Measurements from ENCODE around the gene TTC9. TPM values are rescaled to one million over a fixed set of nuclear protein-coding genes. Genes with fewer than 3 reads are reported as not detected.

TTC9 gene
- total and polyA plus RNA-seq, 3 donors from 2014 or later = 1.5 to 2.4 (median 2.4) TPM

DNA sequence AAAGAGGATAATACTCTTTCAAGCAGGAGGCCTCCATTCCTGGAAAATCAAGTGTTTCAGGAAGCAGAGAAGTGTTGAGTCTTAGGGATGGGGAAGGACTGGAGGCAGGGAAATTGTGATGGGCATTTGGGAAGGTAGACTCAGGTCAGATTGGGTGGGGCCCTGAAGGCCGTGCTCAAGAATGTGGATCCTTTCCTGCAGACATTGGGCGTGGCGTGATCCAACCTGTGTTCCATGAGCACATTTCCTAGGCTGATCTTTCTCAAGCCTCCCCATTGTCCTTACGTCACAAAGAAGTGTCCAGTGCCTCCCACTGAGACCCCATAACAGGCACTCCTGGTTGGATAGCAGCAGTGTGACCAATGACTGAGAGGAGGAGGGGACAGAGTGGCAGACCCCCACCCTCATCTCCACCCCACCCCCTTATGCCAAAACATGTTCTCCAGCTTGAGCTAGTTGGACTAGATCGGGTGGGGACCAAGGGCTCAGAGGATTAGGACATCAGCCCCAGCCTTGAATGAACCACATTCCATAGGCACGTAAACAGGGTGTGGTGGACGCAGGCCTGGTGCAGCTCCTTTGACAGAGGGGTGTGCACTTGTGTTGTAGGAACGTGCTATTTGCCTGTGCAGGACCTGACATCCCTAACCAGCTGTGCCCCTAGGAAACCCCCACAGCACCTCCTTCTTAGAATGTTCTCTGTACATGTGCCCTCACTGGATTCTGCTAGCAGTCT is 76.8 kb downstream of the TTC9 start:
- no peaks in the 10 kb centered on the region for H3K9me3 ChIP-seq
- H3K27ac ChIP-seq = no peak overlapping the region
- no peaks in the 10 kb centered on the region for H3K27me3 ChIP-seq
- intact Hi-C loops (cut with DNase I; ENCODE audit: low total_unique reads) = no loop called here
- TF ChIP-seq, protein P1, sequence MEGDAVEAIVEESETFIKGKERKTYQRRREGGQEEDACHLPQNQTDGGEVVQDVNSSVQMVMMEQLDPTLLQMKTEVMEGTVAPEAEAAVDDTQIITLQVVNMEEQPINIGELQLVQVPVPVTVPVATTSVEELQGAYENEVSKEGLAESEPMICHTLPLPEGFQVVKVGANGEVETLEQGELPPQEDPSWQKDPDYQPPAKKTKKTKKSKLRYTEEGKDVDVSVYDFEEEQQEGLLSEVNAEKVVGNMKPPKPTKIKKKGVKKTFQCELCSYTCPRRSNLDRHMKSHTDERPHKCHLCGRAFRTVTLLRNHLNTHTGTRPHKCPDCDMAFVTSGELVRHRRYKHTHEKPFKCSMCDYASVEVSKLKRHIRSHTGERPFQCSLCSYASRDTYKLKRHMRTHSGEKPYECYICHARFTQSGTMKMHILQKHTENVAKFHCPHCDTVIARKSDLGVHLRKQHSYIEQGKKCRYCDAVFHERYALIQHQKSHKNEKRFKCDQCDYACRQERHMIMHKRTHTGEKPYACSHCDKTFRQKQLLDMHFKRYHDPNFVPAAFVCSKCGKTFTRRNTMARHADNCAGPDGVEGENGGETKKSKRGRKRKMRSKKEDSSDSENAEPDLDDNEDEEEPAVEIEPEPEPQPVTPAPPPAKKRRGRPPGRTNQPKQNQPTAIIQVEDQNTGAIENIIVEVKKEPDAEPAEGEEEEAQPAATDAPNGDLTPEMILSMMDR (IDR thresholded peaks at IDR 0.05) = no peak
- no peak for TF ChIP-seq POLR2A (IDR thresholded peaks at IDR 0.05)
- no peak overlapping the region for H3K4me3 ChIP-seq
- peaks cover 6% of the 10 kb centered on the region for H3K4me1 ChIP-seq
- no peaks in the 10 kb centered on the region for H3K36me3 ChIP-seq (ENCODE audit: low read depth, missing control alignments)
- 85 to 90% methylated on average over 8 of the region's 8 CpGs for WGBS, 2 donors
- DNase-seq = no peak

DNA sequence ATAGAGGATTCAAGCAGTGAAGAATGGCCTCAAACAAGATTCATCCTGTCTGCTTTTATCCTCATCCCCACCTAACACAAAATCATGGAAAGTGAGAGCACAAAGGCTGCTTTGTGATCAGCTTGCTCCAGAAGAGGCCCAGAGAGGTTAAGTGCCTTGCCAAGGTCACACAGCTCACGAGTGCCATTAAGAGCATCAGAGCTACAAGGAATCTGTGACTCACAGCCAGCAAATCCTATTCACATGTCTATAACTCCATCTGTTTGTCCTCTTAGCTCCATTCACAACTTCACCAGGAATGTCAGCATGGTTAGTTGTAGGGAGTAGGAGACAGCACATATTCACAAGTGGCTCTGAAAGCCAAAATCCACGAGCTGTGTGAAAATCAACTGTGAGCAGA is 79.8 kb downstream of the TTC9 start:
- intact Hi-C loops (cut with DNase I; ENCODE audit: low total_unique reads) = no loop called here
- Histone ChIP-seq H3K36me3 (ENCODE audit: low read depth, missing control alignments) (no peaks in the 10 kb centered on the region), H3K27me3 (no peaks in the 10 kb centered on the region), H3K27ac (no peak overlapping the region), H3K4me3 (no peak overlapping the region), H3K4me1 (peaks cover 5% of the 10 kb centered on the region), H3K9me3 (no peaks in the 10 kb centered on the region)
- no peak for TF ChIP-seq POLR2A (IDR thresholded peaks at IDR 0.05)
- TF ChIP-seq, protein P1 (IDR thresholded peaks at IDR 0.05) = no peak
- WGBS, 2 donors = 42 to 43% methylated on average over 2 of the region's 2 CpGs
- peak; percentile 54 for DNase-seq

DNA sequence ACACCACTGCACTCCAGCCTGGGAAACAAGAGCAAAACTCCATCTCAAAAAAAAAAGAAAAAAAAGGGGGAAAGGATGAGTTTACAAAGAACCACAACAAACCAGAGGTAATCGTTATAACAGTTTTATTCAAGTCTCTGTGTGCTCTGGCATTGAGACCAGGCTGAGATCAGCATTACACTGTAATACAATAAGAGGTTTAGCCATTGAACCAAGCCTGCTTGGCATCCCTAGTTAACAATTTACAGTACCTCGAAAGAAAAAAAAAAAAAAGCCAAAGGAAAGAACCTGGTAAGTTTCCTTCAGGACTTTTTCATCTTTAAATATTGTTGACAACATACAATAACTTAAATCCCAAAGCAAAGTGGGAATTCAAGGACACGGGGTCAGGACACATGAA is 80.7 kb downstream of the TTC9 start:
- intact Hi-C loops (cut with DNase I; ENCODE audit: low total_unique reads) = no loop called here
- Histone ChIP-seq H3K36me3 (ENCODE audit: low read depth, missing control alignments) (no peaks in the 10 kb centered on the region), H3K9me3 (no peaks in the 10 kb centered on the region), H3K27ac (no peak overlapping the region), H3K4me1 (no peaks in the 10 kb centered on the region), H3K27me3 (no peaks in the 10 kb centered on the region), H3K4me3 (no peak overlapping the region)
- no peak for TF ChIP-seq POLR2A (IDR thresholded peaks at IDR 0.05)
- TF ChIP-seq, protein P1 (IDR thresholded peaks at IDR 0.05) = no peak
- 70 to 76% methylated on average over 3 of the region's 3 CpGs for WGBS, 2 donors
- DNase-seq = no peak

DNA sequence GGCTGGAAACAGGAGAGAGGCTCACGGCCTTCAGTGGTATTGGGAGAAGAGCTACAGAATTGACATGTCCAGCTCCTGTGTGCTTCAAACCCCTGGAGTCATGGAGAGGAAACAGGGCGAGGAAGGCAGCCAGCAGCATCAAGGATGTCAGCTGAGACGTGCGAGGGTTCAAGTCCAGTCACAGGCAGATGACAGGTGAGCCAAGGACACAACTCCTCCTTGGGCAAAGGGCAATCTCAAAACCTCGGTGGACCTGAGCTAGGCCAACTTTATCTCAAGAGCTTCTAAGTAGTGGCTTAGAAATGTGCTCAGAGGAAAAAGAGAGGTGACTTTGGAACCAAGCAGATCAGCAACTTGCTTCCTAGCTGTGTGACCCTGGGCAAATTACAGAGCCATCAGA is 81.6 kb downstream of the TTC9 start:
- intact Hi-C loops (cut with DNase I; ENCODE audit: low total_unique reads) = no loop called here
- Histone ChIP-seq H3K4me1 (no peaks in the 10 kb centered on the region), H3K9me3 (no peaks in the 10 kb centered on the region), H3K4me3 (no peak overlapping the region), H3K27ac (no peak overlapping the region), H3K27me3 (no peaks in the 10 kb centered on the region), H3K36me3 (ENCODE audit: low read depth, missing control alignments) (no peaks in the 10 kb centered on the region)
- DNase-seq = no peak
- WGBS, 2 donors = 79 to 86% methylated on average over 5 of the region's 5 CpGs
- no peak for TF ChIP-seq POLR2A (IDR thresholded peaks at IDR 0.05)
- TF ChIP-seq, protein P1 (IDR thresholded peaks at IDR 0.05) = no peak

DNA sequence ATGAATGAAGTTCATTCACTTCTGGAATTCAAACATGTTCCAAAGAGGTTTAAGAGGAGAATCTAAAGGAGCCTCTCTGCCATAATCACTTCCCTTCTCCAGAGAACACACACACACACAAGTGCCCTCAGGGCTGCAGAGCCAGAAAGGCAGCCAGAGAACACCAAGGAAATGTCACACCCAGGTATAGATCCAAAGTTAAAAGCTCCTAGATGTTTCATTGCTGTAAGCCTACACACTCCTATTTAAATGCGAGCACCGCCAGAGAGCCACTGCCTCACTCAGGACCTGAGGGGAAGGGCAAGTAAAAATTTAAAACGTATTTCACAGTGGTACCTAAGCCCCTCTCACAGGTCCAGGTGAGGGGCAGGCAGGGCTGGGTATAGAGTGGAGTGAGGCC is 82.4 kb downstream of the TTC9 start:
- Histone ChIP-seq H3K9me3 (no peaks in the 10 kb centered on the region), H3K4me3 (no peak overlapping the region), H3K27me3 (no peaks in the 10 kb centered on the region), H3K4me1 (no peaks in the 10 kb centered on the region), H3K36me3 (ENCODE audit: low read depth, missing control alignments) (no peaks in the 10 kb centered on the region), H3K27ac (no peak overlapping the region)
- 79 to 88% methylated on average over 3 of the region's 3 CpGs for WGBS, 2 donors
- DNase-seq = no peak
- TF ChIP-seq POLR2A (IDR thresholded peaks at IDR 0.05) = no peak
- intact Hi-C loops (cut with DNase I; ENCODE audit: low total_unique reads) = no loop called here

All from testis (tissue), 3 donors.